ENCODE results near the gene AP1S1. TPM values are rescaled to one million over a fixed set of nuclear protein-coding genes. Genes with fewer than 3 reads are reported as not detected.
"Not testable (repeated sequence)": the region's sequence is repeated elsewhere in the genome, so short reads cannot be mapped to it uniquely, and the experiment has no call there.

The AP1S1 gene
- total and polyA plus RNA-seq, 3 donors from 2014 or later, result 31.7 to 54.8 (median 46.3) TPM

DNA sequence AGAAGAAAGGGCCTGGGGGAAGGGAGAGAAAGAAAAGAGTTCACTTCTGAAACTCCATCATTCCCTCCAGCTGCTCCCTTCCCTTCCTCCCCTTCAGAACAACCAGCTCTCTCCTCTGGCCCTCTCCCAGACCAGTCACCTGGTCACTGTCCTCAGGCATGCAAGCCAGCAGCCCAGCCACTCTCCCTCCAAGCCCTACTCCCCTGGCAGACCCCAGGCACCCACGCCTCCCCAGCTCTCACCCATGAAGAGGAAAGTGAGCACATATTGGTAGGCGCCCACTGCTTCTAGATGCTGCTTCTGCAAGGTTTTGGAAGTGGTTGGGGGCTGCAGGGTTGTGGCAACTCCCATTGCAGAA lies 46.2 kb downstream of the AP1S1 start:
- 93% methylated on average over 2 of the region's 2 CpGs for WGBS, 2 donors
- no peaks in the 10 kb centered on the region for H3K27me3 ChIP-seq
- peaks cover 6% of the 10 kb centered on the region for H3K4me1 ChIP-seq
- DNase-seq, result no peak
- H3K9me3 ChIP-seq, result no peaks in the 10 kb centered on the region
- H3K27ac ChIP-seq, result no peak overlapping the region
- TF ChIP-seq, protein P1, sequence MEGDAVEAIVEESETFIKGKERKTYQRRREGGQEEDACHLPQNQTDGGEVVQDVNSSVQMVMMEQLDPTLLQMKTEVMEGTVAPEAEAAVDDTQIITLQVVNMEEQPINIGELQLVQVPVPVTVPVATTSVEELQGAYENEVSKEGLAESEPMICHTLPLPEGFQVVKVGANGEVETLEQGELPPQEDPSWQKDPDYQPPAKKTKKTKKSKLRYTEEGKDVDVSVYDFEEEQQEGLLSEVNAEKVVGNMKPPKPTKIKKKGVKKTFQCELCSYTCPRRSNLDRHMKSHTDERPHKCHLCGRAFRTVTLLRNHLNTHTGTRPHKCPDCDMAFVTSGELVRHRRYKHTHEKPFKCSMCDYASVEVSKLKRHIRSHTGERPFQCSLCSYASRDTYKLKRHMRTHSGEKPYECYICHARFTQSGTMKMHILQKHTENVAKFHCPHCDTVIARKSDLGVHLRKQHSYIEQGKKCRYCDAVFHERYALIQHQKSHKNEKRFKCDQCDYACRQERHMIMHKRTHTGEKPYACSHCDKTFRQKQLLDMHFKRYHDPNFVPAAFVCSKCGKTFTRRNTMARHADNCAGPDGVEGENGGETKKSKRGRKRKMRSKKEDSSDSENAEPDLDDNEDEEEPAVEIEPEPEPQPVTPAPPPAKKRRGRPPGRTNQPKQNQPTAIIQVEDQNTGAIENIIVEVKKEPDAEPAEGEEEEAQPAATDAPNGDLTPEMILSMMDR (IDR thresholded peaks at IDR 0.05), result no peak
- no peak for TF ChIP-seq POLR2A (IDR thresholded peaks at IDR 0.05)
- H3K36me3 ChIP-seq (ENCODE audit: low read depth, missing control alignments), result no peaks in the 10 kb centered on the region
- intact Hi-C loops (cut with DNase I; ENCODE audit: low total_unique reads), result no loop called here
- H3K4me3 ChIP-seq, result no peak overlapping the region

DNA sequence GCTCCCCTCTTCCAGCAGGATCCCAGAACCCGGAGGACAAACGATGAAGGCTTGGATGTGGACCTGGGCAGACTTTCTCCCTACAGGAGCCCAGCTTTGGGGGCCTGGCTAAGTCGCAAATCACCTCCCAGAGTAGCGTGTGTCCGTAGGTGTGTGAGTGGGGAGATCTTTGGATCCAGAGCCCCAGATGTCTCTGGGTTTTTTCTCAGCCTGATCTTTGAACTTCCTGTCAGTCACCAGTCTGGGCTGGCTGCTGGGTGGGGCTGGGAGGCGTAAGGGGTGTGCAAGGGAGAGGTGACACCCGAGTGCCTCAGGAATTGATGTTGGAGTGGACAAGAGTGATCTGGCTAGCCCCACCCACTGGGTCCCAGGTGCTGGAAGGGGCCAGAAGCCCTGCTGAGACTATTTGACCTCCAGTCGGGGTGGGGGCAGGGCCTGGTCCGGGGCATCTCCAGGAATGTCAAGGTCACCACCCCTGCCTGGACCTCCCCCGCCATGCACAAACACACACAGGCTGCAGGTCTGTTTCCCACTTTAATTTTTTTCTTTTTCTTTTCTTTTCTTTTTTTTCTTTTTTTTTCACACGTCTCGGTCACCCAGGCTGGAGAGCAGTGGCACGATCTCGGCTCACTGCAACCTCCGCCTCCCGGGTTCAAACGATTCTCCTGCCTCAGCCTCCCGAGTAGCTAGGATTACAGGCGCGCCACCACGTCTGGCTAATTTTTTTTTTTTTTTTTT lies 46.8 kb downstream of the AP1S1 start, which contains the start of gene MOGAT3:
Gene MOGAT3, minus strand, starts transcription at position 175 of the 738 bp plus-strand sequence. CDS start 182 bp downstream, outside the sequence.
- Histone ChIP-seq H3K27ac (no peak within 1 kb of the TSS), H3K4me1 (peaks cover 6% of the 10 kb centered on the region), H3K36me3 (ENCODE audit: low read depth, missing control alignments) (no peaks in the 10 kb centered on the region), H3K4me3 (peak within 1 kb of the TSS in 1 of 2 donors; percentile 38), H3K27me3 (no peaks in the 10 kb centered on the region), H3K9me3 (no peaks in the 10 kb centered on the region)
- intact Hi-C loops (cut with DNase I; ENCODE audit: low total_unique reads), result no loop called here
- TF ChIP-seq POLR2A (IDR thresholded peaks at IDR 0.05), result no peak
- TF ChIP-seq, protein P1 (IDR thresholded peaks at IDR 0.05), result no peak
- no peak for DNase-seq
- 31 to 33% methylated on average over 21 of the region's 21 CpGs for WGBS, 2 donors

DNA sequence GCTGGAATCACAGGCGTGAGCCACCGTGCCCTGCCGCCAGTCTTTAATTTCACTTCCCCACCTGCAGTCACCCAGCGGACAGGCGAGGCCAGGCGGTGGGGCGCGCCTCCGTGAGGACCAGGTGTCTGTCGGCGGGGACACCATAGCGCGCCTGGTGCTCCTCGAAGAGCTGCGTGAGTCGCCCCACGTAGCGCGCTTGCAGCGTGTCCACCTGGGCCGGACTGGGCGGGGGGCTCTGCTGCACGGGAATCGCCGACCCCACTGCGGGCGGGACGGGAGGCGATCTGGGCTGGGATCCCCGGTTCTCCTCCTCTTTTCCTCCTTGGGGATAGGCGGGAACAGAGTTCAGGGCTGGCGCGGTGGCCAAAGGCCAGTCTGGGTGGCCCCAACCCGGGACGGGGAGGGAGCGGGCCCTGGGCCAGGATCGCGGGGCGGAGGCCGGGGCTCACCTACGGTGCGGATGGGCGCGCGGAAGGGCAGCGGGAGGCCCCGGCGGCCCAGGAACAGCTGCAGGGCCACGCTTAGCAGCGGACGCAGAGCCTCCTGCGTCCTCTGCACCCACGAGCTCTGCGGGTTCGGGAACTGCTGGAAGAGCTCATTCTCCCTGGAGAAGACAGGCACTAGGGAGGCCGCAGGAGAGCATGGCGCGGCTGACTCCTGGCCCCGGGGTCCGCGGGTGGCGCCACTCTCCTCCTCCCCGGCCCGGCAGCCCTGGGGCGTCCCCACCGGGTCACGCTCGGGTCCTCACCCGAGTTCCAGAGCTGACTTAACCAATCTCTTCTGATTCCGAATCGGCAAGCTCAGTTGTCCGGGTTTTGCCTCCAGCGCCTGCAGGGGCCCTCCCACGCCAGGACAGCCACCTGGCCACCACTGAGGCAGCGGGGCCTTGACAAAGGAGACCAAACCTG lies 47.7 kb downstream of the AP1S1 start:
- peaks cover 6% of the 10 kb centered on the region for H3K4me1 ChIP-seq
- WGBS, 2 donors, result 0 to 7% methylated on average over 2 to 63 of the region's 75 CpGs
- no peaks in the 10 kb centered on the region for H3K9me3 ChIP-seq
- H3K4me3 ChIP-seq, result peak overlapping the region in 1 of 2 donors; percentile 38
- H3K36me3 ChIP-seq (ENCODE audit: low read depth, missing control alignments), result no peaks in the 10 kb centered on the region
- no peak overlapping the region for H3K27ac ChIP-seq
- TF ChIP-seq POLR2A (IDR thresholded peaks at IDR 0.05), result no peak
- TF ChIP-seq, protein P1 (IDR thresholded peaks at IDR 0.05), result no peak
- intact Hi-C loops (cut with DNase I; ENCODE audit: low total_unique reads), result no loop called here
- H3K27me3 ChIP-seq, result no peaks in the 10 kb centered on the region
- no peak for DNase-seq

DNA sequence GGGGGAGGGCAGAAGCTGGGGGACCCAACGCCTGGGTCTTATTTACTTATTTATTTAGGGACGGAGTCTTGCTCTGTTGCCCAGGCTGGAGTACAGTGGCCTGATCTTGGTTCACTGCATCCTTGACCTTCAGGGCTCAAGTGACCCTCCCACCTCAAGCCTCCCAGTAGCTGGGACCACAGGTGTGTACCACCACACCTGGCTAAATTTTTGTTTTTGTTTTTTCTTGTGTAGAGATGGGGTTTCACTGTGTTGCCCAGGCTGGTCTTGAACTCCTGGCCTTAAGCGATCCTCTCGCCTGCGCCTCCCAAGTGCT lies 48.3 kb downstream of the AP1S1 start:
- Histone ChIP-seq H3K27ac (no peak overlapping the region), H3K4me3 (no peak overlapping the region), H3K4me1 (peaks cover 6% of the 10 kb centered on the region), H3K9me3 (no peaks in the 10 kb centered on the region), H3K36me3 (ENCODE audit: low read depth, missing control alignments) (no peaks in the 10 kb centered on the region), H3K27me3 (no peaks in the 10 kb centered on the region)
- intact Hi-C loops (cut with DNase I; ENCODE audit: low total_unique reads), result no loop called here
- WGBS, 2 donors, result 84 to 98% methylated on average over 3 to 5 of the region's 5 CpGs
- TF ChIP-seq, protein P1 (IDR thresholded peaks at IDR 0.05), result no peak
- TF ChIP-seq POLR2A (IDR thresholded peaks at IDR 0.05), result no peak
- no peak for DNase-seq

DNA sequence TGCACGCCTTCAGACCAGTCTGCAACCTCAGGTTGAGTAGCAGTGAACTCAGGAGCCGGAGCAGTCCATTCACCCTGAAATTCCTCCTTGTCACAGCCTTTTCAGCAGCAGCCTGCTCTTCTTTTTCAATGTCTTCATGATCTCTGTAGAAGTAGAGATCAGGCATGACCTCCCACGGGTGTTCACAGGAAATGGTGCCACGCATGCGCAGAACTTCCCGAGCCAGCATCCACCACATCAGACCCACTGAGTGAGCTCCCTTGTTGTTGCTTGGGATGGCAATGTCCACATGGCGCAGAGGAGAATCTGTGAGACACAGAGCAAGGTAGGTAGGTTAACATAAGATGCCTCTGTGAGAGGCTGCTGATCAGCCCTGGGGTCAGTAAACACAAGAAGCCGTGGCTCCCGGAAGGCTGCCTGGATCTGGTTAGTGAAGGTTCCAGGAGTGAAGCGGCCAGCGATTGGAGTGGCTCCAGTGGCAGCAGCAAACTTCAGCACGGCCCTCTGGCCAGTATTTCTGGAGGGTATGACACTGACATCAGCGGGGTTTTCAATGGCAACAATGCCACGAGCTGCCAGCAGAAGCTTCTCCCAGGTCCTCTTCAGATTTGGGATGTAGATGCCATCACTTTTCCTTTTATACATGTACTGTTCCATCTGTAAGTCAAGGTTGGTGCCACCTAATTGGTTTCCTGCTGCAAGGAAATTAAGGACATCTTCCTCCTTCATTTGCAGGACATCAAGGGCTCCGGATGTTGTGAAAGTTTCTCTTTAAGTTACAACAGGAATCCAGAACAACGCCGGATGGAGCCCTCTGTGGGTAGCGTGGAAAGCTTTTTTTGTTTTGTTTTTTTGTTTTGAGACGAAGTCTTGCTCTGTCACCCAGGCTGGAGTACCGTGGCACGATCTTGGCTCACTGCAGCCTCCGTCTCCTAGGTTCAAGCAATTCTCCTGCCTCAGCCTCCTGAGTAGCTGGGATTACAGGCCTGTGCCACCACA lies 49.8 kb downstream of the AP1S1 start:
- not testable (repeated sequence) for H3K9me3 ChIP-seq
- 79 to 80% methylated on average over 21 to 22 of the region's 22 CpGs for WGBS, 2 donors

More for the DNA sequence above, 49.8 kb downstream of the AP1S1 start:
- intact Hi-C loops (cut with DNase I; ENCODE audit: low total_unique reads); H3K4me1 ChIP-seq; H3K4me3 ChIP-seq; H3K36me3 ChIP-seq (ENCODE audit: low read depth, missing control alignments); H3K27me3 ChIP-seq; H3K27ac ChIP-seq; DNase-seq: not testable (repeated sequence)

Measured in testis (tissue), 3 donors.